Measurements from ENCODE around the gene IL3. TPM values are rescaled to one million over a fixed set of nuclear protein-coding genes. Genes with fewer than 3 reads are reported as not detected.

IL3 gene
- total RNA-seq, 4 donors from 2014 or later: not detected

DNA sequence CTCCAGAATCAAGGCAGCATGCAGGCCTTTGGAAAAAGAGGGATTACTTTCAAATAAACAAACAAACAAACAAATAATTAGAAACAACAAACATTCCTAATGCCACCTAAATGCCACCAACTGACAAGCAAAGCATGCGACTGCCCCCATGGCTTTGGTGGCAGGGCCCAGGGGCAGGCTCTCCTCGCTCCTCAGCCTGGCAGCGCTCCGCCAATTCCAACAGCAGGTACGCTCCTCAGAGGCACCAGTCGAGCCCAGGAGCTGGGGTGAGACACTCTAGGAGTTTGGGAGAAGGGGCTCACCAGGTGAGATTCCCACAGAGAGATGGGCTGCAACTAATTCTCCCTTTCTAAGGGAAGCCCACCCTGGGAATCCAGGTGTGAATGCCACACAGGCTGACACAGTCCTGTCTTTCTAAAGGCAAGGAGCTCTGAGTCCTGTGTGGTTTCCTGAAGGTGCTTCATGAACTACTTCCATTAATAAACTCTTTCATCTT is 41.0 kb downstream of the IL3 start:
- intact Hi-C loops (cut with DNase I): no loop called here
- Histone ChIP-seq H3K4me3 (no peak overlapping the region), H3K27me3 (no peaks in the 10 kb centered on the region), H3K27ac (replicated peaks in 1 of 4) (no peak overlapping the region), H3K4me1 (peaks cover 13 to 17% (median 15%) of the 10 kb centered on the region in 4 donors), H3K9me3 (no peaks in the 10 kb centered on the region), H3K36me3 (no peaks in the 10 kb centered on the region)
- 95% methylated on average over 6 of the region's 6 CpGs for WGBS
- no peak for DNase-seq (ENCODE audit: extremely low spot score)
- TF ChIP-seq, protein P1, sequence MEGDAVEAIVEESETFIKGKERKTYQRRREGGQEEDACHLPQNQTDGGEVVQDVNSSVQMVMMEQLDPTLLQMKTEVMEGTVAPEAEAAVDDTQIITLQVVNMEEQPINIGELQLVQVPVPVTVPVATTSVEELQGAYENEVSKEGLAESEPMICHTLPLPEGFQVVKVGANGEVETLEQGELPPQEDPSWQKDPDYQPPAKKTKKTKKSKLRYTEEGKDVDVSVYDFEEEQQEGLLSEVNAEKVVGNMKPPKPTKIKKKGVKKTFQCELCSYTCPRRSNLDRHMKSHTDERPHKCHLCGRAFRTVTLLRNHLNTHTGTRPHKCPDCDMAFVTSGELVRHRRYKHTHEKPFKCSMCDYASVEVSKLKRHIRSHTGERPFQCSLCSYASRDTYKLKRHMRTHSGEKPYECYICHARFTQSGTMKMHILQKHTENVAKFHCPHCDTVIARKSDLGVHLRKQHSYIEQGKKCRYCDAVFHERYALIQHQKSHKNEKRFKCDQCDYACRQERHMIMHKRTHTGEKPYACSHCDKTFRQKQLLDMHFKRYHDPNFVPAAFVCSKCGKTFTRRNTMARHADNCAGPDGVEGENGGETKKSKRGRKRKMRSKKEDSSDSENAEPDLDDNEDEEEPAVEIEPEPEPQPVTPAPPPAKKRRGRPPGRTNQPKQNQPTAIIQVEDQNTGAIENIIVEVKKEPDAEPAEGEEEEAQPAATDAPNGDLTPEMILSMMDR (IDR thresholded peaks at IDR 0.05): no peak
- no peak for TF ChIP-seq POLR2A (IDR thresholded peaks at IDR 0.05; ENCODE audit: low read depth)
- TF ChIP-seq EP300 (IDR thresholded peaks at IDR 0.05): no peak
- no peak for TF ChIP-seq POLR2AphosphoS5 (IDR thresholded peaks at IDR 0.05)

DNA sequence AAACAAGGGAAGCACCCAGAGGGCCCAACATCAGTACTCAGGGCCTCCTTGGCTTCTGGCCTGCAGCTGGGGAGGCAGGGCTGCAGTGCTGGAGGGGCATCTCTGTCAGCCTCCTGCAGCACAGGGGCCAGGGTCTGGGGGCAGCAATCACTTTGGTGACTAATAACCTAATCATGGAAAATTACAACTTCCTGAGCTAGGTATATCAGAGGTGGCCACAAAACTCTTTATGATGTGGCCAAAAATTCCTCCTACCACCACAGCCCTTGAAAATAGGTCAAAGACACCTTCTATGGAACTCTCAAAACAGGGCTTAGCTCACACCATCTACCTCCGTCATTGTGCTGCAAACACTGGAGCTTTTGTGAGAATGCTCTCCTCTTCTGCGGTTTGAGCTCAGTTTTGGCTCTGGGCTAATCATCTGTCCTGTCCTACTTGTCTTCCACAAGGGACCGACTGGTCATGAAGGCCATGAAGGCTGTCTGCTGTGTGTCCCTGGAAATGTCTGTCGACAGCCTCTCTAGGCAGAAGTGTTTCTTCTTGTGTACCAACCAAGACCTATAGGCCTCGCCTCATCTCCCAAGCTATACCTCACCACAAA is 41.7 kb downstream of the IL3 start:
- Histone ChIP-seq H3K36me3 (no peaks in the 10 kb centered on the region), H3K27me3 (no peaks in the 10 kb centered on the region), H3K27ac (replicated peaks in 1 of 4) (no peak overlapping the region), H3K4me1 (peaks cover 13 to 17% (median 15%) of the 10 kb centered on the region in 4 donors), H3K4me3 (no peak overlapping the region), H3K9me3 (no peaks in the 10 kb centered on the region)
- peak; percentile 91 for DNase-seq (ENCODE audit: extremely low spot score)
- WGBS: 79% methylated on average over 5 of the region's 5 CpGs
- TF ChIP-seq, protein P1 (IDR thresholded peaks at IDR 0.05): no peak
- TF ChIP-seq EP300 (IDR thresholded peaks at IDR 0.05) (no peak), POLR2AphosphoS5 (IDR thresholded peaks at IDR 0.05) (no peak)
- intact Hi-C loops (cut with DNase I): no loop called here

DNA sequence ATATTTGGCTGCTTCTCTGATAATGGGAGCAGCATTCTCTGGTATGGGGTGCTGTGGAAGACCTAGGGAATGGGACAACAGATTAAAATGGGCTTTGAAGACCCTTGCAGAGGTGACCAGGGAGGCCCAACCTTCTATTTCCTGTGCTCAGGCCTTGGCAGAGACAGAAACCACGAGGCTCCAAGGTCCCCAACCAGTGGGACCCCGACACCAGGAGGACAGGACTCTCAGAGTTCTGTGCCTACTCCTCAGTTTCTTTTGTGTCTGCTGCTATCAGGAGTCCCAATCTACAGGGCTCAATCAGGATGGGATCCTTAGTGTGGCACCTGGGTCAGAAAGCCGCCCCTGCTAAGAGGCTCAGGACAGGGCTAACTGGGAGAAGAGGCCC is 42.5 kb downstream of the IL3 start:
- TF ChIP-seq EP300 (IDR thresholded peaks at IDR 0.05) (no peak), POLR2AphosphoS5 (IDR thresholded peaks at IDR 0.05) (no peak), POLR2A (IDR thresholded peaks at IDR 0.05; ENCODE audit: low read depth) (no peak)
- TF ChIP-seq, protein P1 (IDR thresholded peaks at IDR 0.05): no peak
- Histone ChIP-seq H3K4me1 (peaks cover 13 to 17% (median 15%) of the 10 kb centered on the region in 4 donors), H3K4me3 (no peak overlapping the region), H3K27me3 (no peaks in the 10 kb centered on the region), H3K9me3 (no peaks in the 10 kb centered on the region), H3K36me3 (no peaks in the 10 kb centered on the region), H3K27ac (replicated peaks in 1 of 4) (peak overlapping the region in 3 of 4 donors; percentile 23 to 30 (median 27))
- DNase-seq (ENCODE audit: extremely low spot score): no peak
- 80% methylated on average over 2 of the region's 3 CpGs for WGBS
- intact Hi-C loops (cut with DNase I): no loop called here

DNA sequence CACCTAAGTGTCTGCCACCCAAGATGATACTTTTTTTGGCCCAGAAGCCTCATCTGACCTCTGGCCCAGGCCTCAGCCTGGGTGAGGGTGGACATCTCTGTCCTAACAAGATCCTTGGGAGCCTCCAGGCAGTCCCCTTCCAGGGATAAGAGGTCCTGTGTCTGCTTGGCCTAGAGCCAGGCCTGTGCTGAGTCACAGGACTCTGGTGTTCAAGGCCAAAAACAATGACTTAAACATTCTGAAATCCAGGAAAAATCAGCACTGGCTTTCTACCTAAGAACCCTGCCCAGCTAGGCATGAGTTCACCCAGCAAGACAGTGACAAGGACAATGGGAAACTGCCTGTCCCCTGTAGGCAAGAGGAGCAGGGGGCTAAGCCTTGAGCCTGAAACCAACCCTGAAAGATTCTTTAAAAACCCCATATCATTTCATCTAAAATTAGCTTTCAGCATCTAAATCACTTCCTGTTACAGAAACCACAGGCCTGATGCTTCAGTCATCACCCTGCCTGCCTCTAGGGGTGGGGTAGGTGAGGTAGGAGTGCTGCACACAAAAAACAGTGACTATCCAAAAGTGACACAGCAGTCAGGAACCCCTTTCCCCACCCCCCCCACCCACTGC is 43.0 kb downstream of the IL3 start:
- H3K27ac ChIP-seq (replicated peaks in 1 of 4): peak overlapping the region in 3 of 4 donors; percentile 23 to 30 (median 27)
- no peak overlapping the region for H3K4me3 ChIP-seq
- no peaks in the 10 kb centered on the region for H3K9me3 ChIP-seq
- no peaks in the 10 kb centered on the region for H3K36me3 ChIP-seq
- peak; percentile 92 for DNase-seq (ENCODE audit: extremely low spot score)
- peaks cover 13 to 17% (median 15%) of the 10 kb centered on the region in 4 donors for H3K4me1 ChIP-seq
- TF ChIP-seq, protein P1 (IDR thresholded peaks at IDR 0.05): no peak
- peak in 1 of 2 donors; percentile 25 for TF ChIP-seq POLR2AphosphoS5 (IDR thresholded peaks at IDR 0.05)
- intact Hi-C loops (cut with DNase I): no loop called here
- no peaks in the 10 kb centered on the region for H3K27me3 ChIP-seq
